Activated CD8-positive, alpha-beta memory T cell treated with anti-CD3 and anti-CD28 coated beads for 24 hours (primary cell): ENCODE measurements around the gene C9orf152.

Experiments used
- DNase-seq: peaks from one replicate; pipeline ENCODE4 v3.0.0-alpha.2; 2020

C9orf152 gene

DNA sequence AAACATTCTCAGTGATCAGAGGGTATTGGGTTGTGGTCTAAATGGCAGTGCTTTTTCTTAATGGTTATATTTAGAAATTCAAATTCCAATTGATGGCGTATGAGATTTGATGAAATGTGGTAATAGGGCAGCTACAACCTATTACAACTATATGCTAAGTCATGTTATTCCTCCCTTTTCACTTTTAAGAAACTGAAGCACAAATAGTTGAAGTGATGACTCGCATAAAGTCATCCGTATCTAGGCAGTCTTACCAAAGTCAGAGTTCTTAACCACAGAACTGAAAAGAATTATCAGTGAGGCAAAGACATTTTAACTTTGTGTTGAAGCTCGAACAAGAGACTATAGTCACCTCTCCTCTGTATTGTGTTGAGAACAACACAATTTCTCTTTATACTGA, 28.2 kb downstream of the C9orf152 start:
- no peak for DNase-seq

DNA sequence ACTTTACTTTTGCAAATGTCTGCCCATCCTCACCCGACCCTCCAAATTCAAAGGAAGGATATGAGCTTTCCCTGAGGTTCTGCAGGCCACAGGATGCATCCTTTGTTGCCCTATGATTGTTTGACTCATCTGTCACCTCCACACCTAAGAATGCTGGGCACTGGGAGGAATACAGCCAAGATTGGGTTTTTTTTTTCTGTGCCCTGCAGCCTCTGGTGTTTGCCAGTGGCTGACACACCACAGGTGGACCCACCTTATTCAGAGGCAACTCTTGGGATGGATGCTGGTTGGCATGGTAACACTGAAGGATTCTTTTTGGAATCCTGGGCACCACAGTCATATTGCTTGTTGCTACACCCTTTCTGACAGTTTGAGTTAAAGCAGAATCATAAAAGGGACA, 29.7 kb downstream of the C9orf152 start:
- no peak for DNase-seq

DNA sequence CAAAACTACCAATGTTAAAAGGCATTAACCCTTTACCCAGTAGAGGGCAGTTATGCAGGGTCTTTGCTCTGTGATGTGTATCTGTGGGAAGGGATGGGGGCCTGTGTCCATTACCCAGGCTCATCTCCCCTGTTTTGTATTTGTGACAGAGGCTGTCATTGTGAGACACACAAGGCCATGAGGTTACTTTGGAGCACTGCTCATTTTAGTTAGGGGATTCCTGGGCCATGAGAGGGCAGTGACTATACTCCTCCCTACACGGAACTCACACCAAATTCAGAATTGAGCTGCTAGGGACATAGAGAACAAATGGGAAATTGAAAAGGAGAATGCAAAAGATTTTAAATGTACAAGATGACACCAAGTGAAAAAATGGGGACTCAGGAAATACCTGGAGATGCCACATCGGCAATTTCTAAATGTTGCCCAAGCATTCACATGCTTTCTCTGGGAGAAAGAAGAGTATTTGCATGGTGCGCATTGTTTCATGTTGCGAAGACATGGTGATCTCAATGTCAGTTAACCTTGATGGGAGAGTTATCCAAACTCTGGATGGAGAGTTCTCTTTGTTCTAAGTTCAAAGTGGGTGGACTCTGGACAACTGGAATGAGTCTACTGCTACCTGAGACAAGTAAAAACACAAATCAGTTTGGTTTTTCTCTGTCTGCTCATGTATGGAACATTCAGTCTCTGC, 32.5 kb downstream of the C9orf152 start:
- DNase-seq = no peak

DNA sequence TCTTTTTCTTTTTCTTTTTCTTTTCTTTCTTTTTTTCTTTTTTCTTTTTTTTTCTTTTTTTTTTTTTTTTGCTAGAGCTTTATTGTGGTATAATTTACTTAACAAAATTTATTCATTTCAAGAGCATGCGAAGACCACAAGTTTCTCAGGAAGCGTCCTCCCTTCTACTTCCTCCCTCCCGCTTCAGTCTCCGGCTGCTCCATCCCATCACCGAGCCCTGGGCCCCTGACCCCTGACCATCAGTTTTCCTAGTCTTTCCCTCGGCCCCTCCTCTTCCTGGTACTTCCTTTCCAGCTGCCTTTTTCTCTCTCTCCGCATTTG, 34.7 kb downstream of the C9orf152 start:
- DNase-seq = no peak

DNA sequence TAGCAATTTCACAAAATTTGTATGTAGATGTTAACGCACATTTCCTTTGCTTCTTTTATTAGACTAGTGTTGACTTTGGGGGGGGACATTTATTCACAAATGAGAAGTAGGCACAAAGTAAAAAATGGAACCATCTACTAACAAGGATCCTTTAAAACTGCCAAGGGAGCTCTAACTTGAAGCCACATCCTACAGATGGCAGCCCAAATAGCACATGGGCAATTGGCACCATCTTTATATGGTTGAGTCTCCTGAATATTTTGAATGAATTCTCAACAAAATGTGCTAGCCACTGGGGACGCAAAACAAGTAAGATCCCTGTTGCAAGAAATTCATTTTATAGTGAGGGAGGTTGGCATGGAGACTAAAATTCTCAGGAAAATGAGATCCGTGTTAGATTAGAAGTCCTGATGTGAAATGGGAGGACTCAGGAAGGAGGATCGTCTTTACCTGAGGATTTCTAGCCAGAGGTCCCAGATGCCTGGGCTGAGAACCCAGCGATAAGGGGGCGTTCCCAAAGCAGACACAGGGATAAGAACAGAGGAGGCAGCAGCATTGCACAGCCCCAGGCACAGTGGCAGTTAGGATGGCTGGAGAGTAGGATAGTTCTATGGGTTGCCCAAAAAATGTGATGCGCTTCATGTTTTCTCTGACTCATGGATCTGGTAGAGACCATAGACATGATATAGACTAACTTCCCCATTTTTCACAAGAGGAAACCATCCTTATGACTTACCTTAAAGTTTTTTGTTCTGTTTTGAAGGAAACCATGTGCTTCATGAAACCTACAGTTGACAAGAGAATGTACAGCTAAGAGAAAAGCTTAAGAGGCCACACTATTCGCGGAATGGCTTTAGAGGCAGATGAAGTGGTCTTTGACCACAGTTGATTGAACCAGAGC, 37.4 kb downstream of the C9orf152 start:
- DNase-seq = no peak

DNA sequence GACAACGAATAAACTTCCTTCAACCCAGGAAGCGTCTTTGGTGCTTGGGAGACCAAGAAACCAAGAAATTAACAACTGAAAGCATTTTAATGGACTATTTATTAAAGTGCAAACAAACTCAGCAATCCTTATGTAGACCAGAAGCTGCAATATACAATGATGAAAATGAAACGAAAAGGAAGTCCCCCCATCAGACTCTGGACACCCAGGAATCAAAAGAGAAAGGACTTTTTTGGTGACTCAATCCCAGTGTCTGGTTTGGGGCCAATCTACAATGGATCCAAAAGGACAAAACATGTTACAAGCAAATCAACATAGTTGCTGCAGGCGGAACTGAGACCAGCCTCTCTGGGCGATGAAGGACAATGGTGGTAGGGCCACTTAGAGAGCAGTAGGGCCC, 39.5 kb downstream of the C9orf152 start:
- DNase-seq = no peak

DNA sequence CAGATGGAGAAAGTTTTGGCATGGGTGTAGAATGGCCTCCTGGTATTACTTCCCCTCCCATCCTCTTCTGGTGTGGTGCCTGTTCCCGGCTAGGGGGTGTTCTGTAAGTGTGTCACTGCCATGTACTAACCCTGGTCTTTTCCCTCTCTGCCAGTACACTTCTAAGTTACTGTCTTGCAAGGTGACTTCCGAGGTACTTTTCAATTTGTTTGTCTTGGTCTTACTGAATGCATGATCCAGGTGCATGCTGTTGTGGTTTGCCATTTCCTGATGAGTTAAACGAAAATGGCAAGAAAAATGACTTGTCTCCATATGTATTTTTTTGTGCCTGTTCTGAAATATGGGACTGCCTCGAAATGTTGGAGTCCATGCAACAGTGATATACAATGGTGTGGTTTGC, 46.0 kb downstream of the C9orf152 start:
- no peak for DNase-seq

DNA sequence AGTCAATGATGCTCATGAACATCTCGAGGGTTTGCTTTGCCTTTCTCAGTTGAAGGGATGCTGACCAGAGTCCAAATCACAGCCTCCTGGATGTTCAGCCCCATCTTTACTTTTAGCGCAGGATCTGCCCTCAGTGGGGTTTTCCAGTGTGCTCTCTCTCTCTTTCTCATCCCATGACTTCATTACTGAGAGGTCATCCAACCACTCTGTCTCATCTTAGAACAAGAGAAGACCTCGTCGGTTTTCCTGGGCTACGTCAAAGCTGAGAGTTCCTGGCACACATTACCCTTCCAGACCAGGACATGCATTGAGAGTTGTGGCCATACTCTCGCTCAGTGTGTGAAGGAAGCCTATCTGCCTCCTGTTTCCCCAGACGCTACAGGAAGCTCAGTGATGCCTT, 47.3 kb downstream of the C9orf152 start:
- no peak for DNase-seq

DNA sequence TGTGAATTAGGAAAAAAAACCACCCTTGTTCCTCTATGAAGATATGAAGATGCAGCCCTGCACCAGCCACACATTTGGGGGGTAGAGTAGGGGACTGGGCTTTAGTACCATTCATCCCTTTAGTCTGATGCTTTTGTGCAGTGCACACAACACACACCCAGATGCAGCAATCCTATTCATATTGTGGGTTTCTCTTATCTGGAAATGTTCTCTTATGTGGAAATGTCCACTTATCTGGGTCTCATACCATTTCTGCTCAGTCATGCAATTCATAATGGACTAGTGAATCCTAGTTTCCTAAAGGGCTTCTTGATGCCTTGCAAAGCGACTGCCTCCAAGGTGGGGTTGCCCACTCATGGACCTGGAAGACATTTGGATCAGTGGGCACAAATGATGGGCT, 47.8 kb downstream of the C9orf152 start:
- no peak for DNase-seq

DNA sequence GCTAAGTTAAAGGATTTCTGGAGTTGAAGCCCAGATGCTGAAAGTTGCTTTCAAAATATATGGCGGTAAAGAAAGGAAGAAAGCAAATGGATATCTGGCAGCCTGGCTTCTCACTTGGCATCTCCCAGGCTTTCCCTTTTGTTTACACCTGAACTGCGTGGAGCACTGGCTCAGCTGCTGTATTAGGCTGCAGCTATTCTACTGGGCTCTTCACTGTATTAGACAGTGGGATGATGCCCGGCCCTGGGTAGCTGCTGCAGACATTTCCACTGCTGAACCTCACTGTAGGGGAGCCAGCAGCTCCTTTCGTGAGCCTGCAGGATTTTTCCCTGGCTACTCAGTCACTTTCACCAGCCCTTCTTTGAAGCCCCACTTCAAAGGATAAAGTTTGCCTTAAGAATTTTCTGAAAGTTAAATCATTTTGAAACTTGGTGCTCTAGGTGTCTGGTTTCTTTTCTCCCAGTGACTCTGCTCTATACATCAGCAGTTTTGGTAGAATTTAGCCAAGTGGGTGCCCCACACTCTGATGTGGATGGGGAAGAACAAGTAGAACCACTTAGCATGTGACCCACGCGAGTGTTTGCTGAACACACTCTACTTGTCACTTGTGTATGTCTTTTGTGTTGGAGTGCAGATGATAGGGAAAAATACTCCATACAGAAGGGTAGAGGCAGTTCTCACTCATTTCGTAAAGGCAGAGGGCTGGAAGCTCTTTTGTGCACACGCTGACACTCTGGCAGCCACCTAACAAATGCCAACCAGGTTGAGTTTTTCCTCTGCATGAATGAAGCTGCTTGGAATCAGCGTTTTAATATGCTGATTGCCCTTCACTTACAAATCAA, 49.9 kb downstream of the C9orf152 start:
- DNase-seq = no peak

DNA sequence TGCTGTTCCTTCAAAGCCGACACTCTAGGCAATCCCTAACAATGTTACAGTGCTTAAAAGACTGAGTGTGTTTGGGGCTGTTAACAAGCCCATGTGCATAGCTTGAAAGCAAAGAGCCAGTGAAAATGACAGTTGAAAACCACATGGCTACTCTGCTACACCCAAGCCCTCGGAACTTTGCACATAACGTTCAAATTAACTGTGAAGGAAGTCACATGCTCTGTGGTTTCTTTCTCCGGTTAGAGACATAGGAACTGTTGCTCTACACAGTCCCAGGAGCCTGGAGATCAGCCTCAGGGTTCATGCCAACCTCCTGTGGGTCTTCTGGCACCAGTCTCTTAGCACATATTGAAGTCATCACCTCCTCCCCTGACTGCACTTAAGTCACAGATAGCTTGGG, 51.1 kb downstream of the C9orf152 start:
- DNase-seq = no peak

DNA sequence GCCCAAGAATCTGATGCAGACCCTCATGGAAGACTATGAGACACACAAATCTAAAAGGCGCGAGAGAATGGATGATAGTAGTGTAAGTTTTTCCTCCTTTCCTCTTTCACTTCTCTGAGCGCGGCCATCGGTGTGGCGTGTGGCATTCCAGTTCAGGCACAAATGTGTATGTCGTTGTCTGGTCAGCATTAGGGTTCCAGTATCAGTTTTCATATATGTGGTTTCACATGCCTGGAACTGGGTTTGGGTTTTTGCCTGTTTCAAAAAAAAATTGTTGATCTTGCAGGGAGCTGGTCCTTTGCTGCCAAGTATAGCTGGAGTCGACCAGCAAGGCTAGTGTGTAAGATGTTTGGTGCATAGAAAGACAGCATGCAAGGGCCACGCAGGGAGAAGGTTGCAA, 51.5 kb downstream of the C9orf152 start:
- DNase-seq = no peak

DNA sequence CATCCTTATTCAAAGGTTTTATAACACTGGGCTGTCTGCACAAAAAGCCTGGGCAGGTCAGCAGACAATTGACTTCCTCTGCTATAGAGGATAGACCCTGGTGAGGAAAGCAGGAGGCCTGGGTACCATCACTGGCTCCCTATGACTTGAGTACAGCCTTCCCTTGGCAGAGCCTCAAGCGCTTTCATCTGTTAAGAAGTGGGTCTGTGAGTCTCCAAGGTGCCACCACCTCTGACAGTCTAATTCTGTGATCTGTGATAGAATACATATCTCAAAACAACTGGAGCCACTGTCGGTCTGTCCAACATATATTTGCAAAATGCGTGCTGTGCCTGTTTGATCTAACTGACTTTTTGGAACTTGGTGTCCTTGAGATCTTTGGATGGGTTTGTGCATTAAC, 52.2 kb downstream of the C9orf152 start:
- no peak for DNase-seq

DNA sequence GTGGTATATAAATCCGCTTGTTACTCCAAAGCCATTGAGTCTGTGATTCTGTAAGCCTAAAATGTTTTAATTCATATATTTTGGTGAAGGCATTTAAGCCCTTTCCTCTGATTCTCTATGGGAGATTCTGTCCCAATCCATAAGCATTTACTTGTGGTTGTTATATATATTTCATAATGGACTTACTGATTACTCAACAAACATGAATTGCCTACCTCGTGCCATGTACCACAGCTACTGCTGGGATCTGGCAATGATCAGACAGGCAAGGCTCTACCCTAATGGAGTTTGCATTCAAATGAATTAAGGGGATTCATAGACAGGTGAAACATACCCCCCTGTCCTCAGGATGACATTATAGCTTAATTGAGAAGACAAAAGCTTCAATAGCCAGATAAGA, 54.5 kb downstream of the C9orf152 start:
- no peak for DNase-seq

DNA sequence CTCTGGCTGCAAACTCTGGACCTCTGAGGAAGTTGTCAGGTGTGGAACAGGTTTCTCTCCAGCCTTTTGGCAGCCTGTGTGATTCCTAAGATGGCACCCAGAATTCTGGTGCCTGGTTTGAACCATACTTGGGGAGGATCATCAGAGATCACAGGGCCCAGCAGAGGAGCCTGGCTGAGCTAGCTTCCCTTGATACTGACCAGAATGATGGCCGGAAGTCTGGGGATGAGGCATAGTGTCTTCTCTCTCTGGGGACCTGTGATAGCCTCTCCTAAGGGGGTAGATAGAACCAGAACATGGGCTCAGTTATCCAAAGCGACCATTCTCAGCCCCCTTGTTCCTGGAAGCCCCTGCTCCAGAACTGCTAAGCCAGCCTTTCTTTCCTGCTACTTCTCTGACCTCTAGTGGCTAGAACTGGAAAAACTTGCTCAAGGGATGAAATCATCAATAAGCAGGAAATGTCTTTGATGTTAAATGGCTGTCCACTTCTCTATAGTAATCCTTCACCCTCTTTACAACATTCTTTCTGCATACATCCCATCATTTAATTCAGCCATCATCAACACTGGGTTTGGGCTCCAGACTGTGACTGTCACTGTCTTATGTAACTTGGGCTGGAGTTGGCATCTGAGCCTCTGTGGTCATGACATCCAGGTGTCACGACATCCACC, 55.1 kb downstream of the C9orf152 start:
- no peak for DNase-seq
